H7 (cell line): Measurements from ENCODE around the gene FBRSL1. TPM values are rescaled to one million over a fixed set of nuclear protein-coding genes. Genes with fewer than 3 reads are reported as not detected.
A peak's percentile ranks its signal among the peaks of the same experiment; 100 is the strongest.

Experiments
- DNase-seq: peaks from one replicate; pipeline ENCODE4 v3.0.0; 2012
- H3K27me3 ChIP-seq: 2 replicates; pipeline ENCODE4 v1.6.0; 2011; ENCODE audit warnings: mild to moderate bottlenecking, low read length; ENCODE audit not compliant: control insufficient read depth, insufficient read depth
- H3K36me3 ChIP-seq: replicated peaks from 2 replicates; pipeline ENCODE4 v1.5.1; 2011; ENCODE audit warnings: low read length; ENCODE audit not compliant: control insufficient read depth, insufficient read depth
- H3K4me3 ChIP-seq: 2 replicates; pipeline ENCODE4 v1.5.1; 2011; ENCODE audit warnings: low read depth, mild to moderate bottlenecking, control low read depth, low read length, moderate library complexity; ENCODE audit not compliant: insufficient read depth
- total RNA-seq: library from RNA; depleted of rRNA; stranded (reverse); fragments of >200 nt; shearing (Covaris generic); gene quantifications from 2 replicates; pipeline ENCODE4 v1.2.3, GENCODE V29; 2014

FBRSL1 gene
- total RNA-seq, 1 experiment from 2014 or later = 17.5 TPM

DNA sequence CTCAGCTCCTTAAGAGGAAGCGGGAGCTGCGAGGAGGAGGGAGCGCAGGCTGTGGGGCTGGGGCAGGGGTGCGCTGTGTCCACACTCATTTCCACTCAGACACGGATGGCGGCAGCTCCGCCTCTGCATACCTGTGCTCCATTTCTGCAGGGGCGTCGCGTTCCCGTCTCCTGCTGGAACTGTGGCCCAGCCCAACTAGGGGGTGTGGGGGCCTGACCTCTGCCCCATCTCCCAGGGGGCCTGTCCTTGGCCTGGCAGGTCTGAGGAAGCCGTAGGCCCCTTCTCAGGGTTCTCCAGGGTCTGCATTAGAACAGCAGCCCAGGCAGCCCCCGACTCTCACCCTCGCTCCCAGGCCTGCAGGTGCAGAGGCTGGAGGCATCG is 31.2 kb downstream of the FBRSL1 start:
- no peak overlapping the region for H3K4me3 ChIP-seq
- H3K36me3 ChIP-seq = no peaks in the 10 kb centered on the region
- no peaks in the 10 kb centered on the region for H3K27me3 ChIP-seq
- DNase-seq = peak; percentile 61

GRCh38 chr12:132521712-132522292 is 31.9 kb downstream of the FBRSL1 start:
- Histone ChIP-seq H3K4me3 (no peak overlapping the region), H3K27me3 (no peaks in the 10 kb centered on the region), H3K36me3 (no peaks in the 10 kb centered on the region)
- peak; percentile 62 for DNase-seq

DNA sequence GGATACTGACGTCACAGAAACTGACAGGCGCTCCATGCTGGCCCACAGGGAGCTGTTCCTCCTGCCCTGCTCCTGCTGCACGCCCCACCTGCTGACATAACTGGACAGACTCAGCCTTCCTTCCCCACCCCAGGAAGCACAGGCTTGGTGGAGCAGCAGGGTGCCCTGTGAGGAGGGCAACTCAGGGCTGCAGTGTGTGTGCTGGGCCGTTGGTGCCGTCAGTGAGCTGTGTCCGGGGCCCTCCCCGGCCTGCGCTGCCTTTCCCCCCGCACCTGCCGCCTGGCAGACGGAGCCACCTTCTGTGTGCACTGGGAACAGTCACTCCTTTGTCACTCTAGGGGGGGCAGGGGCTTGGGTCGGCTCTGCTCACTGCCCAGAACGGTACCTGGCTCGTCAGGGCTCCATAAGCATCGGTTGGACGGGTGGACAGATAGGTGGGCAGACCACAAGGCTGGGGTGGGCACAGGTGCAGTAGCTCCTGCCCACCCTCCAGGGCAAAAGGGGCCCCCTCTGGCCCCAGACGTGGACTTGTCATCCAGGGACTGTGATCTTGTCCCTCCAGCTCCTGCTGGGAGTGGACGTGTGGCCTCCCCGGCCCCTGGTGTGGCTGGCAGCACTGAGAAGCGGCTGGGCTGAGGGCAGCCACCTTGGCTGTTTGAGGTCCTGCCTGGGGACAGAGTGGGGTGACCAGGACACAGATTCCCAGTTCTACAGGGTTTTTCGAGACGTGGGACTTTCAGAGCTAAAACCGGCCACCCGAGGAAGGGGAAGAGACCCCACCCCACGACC is 32.8 kb downstream of the FBRSL1 start:
- H3K4me3 ChIP-seq = no peak overlapping the region
- DNase-seq = peak; percentile 68
- no peaks in the 10 kb centered on the region for H3K36me3 ChIP-seq
- no peaks in the 10 kb centered on the region for H3K27me3 ChIP-seq

- DNase-seq = no peak
- H3K4me3 ChIP-seq = no peak overlapping the region
- no peaks in the 10 kb centered on the region for H3K36me3 ChIP-seq
- H3K27me3 ChIP-seq = no peaks in the 10 kb centered on the region
Observed at GRCh38 chr12:132523576-132524331, 33.8 kb downstream of the FBRSL1 start.

DNA sequence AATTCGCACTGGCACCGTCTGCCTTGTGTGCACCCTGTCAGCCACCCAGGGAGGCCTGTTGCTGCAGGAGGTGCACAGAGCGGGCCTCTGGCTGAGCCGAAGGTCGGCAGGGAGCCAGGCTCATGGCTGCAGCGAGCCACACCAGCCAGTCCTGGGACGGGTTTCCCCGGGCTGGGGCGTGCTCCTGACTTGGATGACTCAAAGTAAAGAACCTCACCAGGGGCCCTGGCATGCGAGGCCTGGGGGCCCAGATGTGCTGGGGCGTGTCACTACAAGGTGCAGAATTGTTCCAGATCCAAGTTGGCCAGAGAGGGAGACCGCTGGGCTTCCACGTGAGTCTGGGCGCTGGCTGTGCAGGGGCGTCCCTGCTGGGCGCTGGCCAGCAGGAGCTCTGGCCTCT is 34.5 kb downstream of the FBRSL1 start:
- no peak overlapping the region for H3K4me3 ChIP-seq
- H3K27me3 ChIP-seq = no peaks in the 10 kb centered on the region
- peak; percentile 65 for DNase-seq

DNA sequence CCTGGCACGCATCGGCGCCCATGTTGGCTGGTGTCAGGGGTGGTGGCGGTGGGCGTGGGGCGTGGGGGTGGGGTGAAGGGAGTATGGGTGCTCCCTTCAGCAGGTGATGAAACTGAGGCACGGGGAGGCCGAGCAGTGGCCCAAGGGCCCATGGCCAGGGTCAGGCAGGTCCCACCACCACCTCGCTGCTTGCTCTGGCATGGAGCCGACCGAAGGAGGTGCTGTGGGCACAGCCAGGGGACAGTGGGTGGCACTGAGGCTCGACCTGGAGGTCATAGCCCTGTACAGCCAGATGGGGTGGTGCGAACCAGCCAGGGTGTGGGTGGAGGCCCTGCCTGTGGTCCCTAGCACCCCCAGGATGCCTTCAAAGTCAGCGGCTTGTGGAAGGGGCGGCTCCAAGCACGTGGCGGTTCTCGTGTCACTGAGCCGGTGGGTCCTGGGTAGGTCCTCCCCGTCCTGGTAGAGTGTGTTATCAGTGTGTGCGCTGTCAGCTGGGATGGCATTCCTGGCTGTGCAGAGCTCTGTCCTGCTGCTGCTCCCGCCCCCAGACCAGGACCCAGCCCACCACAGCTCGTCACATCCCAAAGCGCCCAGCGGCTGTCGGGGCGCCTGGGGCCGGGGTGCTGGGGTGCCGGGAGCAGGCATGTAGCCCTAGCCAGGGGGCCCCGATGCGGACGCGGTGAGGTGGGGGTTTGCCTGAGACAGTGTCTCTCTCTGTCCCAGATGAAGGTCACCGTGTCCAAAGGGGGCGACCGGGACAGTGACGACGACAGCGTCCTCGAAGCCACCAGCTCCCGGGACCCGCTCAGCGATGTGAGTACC is 35.3 kb downstream of the FBRSL1 start:
- peak; percentile 73 for DNase-seq
- H3K36me3 ChIP-seq = no peaks in the 10 kb centered on the region
- no peaks in the 10 kb centered on the region for H3K27me3 ChIP-seq
- no peak overlapping the region for H3K4me3 ChIP-seq

More for the DNA sequence above, 34.5 kb downstream of the FBRSL1 start:
- H3K36me3 ChIP-seq = no peaks in the 10 kb centered on the region

- peak; percentile 73 for DNase-seq
- Histone ChIP-seq H3K27me3 (no peaks in the 10 kb centered on the region), H3K36me3 (no peaks in the 10 kb centered on the region), H3K4me3 (no peak overlapping the region)
Observed at GRCh38 chr12:132525833-132526455, 36.0 kb downstream of the FBRSL1 start.

- H3K36me3 ChIP-seq = no peaks in the 10 kb centered on the region
- H3K27me3 ChIP-seq = no peaks in the 10 kb centered on the region
- DNase-seq = peak; percentile 67
- no peak overlapping the region for H3K4me3 ChIP-seq
Observed at GRCh38 chr12:132527186-132527882, 37.4 kb downstream of the FBRSL1 start.

GRCh38 chr12:132527883-132528264 is 37.9 kb downstream of the FBRSL1 start:
- DNase-seq = peak; percentile 65
- Histone ChIP-seq H3K27me3 (no peaks in the 10 kb centered on the region), H3K36me3 (no peaks in the 10 kb centered on the region), H3K4me3 (no peak overlapping the region)

DNA sequence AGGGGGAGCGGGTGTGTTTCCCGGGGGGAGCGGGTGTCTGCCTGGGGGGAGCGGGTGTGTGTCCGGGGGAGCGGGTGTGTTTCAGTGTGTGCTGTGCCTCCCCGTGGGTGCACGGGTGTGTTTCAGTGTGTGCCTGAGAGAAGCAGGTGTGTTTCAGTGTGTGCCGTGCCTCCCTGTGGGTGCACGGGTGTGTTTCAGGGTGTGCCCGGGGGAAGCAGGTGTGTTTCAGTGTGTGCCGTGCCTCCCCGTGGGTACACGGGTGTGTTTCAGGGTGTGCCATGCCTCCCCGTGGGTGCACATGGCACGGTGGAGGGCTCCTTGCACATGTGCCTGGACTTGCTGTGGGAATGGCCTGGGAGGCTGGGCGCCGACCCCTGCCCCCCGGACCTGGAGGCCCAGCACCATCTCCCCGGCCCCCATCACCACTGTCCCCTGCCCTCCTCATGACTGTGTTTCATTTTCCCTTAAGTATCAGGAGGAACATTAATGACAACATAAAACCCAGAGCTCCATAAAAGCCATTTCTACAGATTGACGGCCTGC is 38.7 kb downstream of the FBRSL1 start:
- H3K27me3 ChIP-seq = no peaks in the 10 kb centered on the region
- DNase-seq = peak; percentile 61
- no peak overlapping the region for H3K4me3 ChIP-seq
- no peaks in the 10 kb centered on the region for H3K36me3 ChIP-seq

DNA sequence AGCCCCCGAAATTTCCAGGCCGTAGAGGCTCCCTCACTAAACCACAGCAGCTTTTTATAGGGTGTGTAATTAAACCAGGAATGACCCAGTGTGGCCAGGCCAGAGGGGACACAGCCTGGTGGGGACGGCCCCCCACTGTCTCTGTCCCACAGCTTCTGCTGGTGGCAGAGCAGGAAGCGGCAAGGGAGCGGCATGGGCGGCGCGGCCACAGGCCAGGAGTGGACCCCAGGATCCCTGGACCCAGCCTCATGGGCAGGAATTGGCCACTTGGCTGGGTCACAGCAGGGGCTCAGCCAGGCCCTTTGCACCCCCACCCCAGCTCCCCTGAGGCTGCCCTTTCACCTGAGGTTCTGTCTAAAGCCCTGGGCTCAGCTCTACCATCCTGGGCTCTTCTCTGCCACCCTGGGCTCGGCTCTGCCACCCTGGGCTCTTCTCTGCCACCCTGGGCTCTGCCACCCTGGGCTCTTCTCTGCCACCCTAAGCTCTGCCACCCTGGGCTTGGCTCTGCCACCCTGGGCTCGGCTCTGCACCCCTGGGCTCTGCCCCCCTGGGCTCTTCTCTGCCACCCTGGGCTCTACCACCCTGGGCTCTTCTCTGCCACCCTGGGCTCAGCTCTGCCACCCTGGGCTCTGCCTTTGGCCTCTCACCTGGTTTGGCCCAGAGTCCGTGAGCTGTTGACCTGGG is 39.3 kb downstream of the FBRSL1 start:
- DNase-seq = no peak
- H3K27me3 ChIP-seq = no peaks in the 10 kb centered on the region
- H3K4me3 ChIP-seq = no peak overlapping the region
- H3K36me3 ChIP-seq = no peaks in the 10 kb centered on the region

GRCh38 chr12:132529906-132530305 is 40.0 kb downstream of the FBRSL1 start:
- Histone ChIP-seq H3K36me3 (no peaks in the 10 kb centered on the region), H3K27me3 (no peaks in the 10 kb centered on the region), H3K4me3 (no peak overlapping the region)
- DNase-seq = no peak

GRCh38 chr12:132530447-132530846 is 40.5 kb downstream of the FBRSL1 start:
- DNase-seq = no peak
- Histone ChIP-seq H3K4me3 (no peak overlapping the region), H3K36me3 (no peaks in the 10 kb centered on the region), H3K27me3 (no peaks in the 10 kb centered on the region)
